Measurements from ENCODE around the gene RND2.

RND2 gene

GRCh38 chr17:43018008-43018853 is 6.8 kb upstream of the RND2 start:
- H3K36me3 ChIP-seq (ENCODE audit: control insufficient read depth, insufficient read depth, low read length), result peaks cover 14% of the 10 kb centered on the region
- H3K4me3 ChIP-seq (ENCODE audit: insufficient read depth, low read depth, low read length, poor library complexity, severe bottlenecking), result no peak overlapping the region
- peaks cover 7% of the 10 kb centered on the region for H3K4me1 ChIP-seq (ENCODE audit: control insufficient read depth, insufficient read depth, low read length, poor library complexity, severe bottlenecking)
- DNase-seq, result peak; percentile 29 to 53 (median 37)
- no peaks in the 10 kb centered on the region for H3K27me3 ChIP-seq (replicated peaks; ENCODE audit: control insufficient read depth, insufficient read depth, low read length, poor library complexity, severe bottlenecking)
- H3K9me3 ChIP-seq (ENCODE audit: control insufficient read depth, low read length), result no peaks in the 10 kb centered on the region
- H3K27ac ChIP-seq (ENCODE audit: insufficient read depth, low read length, poor library complexity, severe bottlenecking), result peak overlapping the region; percentile 31

- peaks cover 9% of the 10 kb centered on the region for H3K4me1 ChIP-seq (ENCODE audit: control insufficient read depth, insufficient read depth, low read length, poor library complexity, severe bottlenecking)
- DNase-seq, result no peak
These were observed 6.1 kb upstream of the RND2 start for GRCh38 chr17:43018932-43019331.

GRCh38 chr17:43019418-43019817 is 5.6 kb upstream of the RND2 start:
- H3K27ac ChIP-seq (ENCODE audit: insufficient read depth, low read length, poor library complexity, severe bottlenecking), result peak overlapping the region; percentile 15
- H3K4me1 ChIP-seq (ENCODE audit: control insufficient read depth, insufficient read depth, low read length, poor library complexity, severe bottlenecking), result peaks cover 12% of the 10 kb centered on the region
- no peak for DNase-seq
- H3K4me3 ChIP-seq (ENCODE audit: insufficient read depth, low read depth, low read length, poor library complexity, severe bottlenecking), result no peak overlapping the region
- H3K36me3 ChIP-seq (ENCODE audit: control insufficient read depth, insufficient read depth, low read length), result peaks cover 3% of the 10 kb centered on the region
- H3K9me3 ChIP-seq (ENCODE audit: control insufficient read depth, low read length), result no peaks in the 10 kb centered on the region
- H3K27me3 ChIP-seq (replicated peaks; ENCODE audit: control insufficient read depth, insufficient read depth, low read length, poor library complexity, severe bottlenecking), result no peaks in the 10 kb centered on the region

More at GRCh38 chr17:43018932-43019331, 6.1 kb upstream of the RND2 start:
- peaks cover 7% of the 10 kb centered on the region for H3K36me3 ChIP-seq (ENCODE audit: control insufficient read depth, insufficient read depth, low read length)
- H3K27me3 ChIP-seq (replicated peaks; ENCODE audit: control insufficient read depth, insufficient read depth, low read length, poor library complexity, severe bottlenecking), result no peaks in the 10 kb centered on the region
- peak overlapping the region; percentile 15 for H3K27ac ChIP-seq (ENCODE audit: insufficient read depth, low read length, poor library complexity, severe bottlenecking)
- H3K4me3 ChIP-seq (ENCODE audit: insufficient read depth, low read depth, low read length, poor library complexity, severe bottlenecking), result no peak overlapping the region
- H3K9me3 ChIP-seq (ENCODE audit: control insufficient read depth, low read length), result no peaks in the 10 kb centered on the region

GRCh38 chr17:43020030-43020621 is 4.9 kb upstream of the RND2 start:
- DNase-seq, result no peak
- H3K4me3 ChIP-seq (ENCODE audit: insufficient read depth, low read depth, low read length, poor library complexity, severe bottlenecking), result no peak overlapping the region
- H3K27ac ChIP-seq (ENCODE audit: insufficient read depth, low read length, poor library complexity, severe bottlenecking), result peak overlapping the region; percentile 15
- no peaks in the 10 kb centered on the region for H3K9me3 ChIP-seq (ENCODE audit: control insufficient read depth, low read length)
- H3K4me1 ChIP-seq (ENCODE audit: control insufficient read depth, insufficient read depth, low read length, poor library complexity, severe bottlenecking), result peaks cover 17% of the 10 kb centered on the region
- H3K27me3 ChIP-seq (replicated peaks; ENCODE audit: control insufficient read depth, insufficient read depth, low read length, poor library complexity, severe bottlenecking), result no peaks in the 10 kb centered on the region
- H3K36me3 ChIP-seq (ENCODE audit: control insufficient read depth, insufficient read depth, low read length), result no peaks in the 10 kb centered on the region

GRCh38 chr17:43020789-43021740 is 4.0 kb upstream of the RND2 start:
- no peaks in the 10 kb centered on the region for H3K9me3 ChIP-seq (ENCODE audit: control insufficient read depth, low read length)
- no peaks in the 10 kb centered on the region for H3K36me3 ChIP-seq (ENCODE audit: control insufficient read depth, insufficient read depth, low read length)
- peak in 1 of 3 donors; percentile 17 for DNase-seq
- H3K4me3 ChIP-seq (ENCODE audit: insufficient read depth, low read depth, low read length, poor library complexity, severe bottlenecking), result peak overlapping the region; percentile 96
- no peaks in the 10 kb centered on the region for H3K27me3 ChIP-seq (replicated peaks; ENCODE audit: control insufficient read depth, insufficient read depth, low read length, poor library complexity, severe bottlenecking)
- H3K4me1 ChIP-seq (ENCODE audit: control insufficient read depth, insufficient read depth, low read length, poor library complexity, severe bottlenecking), result peaks cover 17% of the 10 kb centered on the region
- H3K27ac ChIP-seq (ENCODE audit: insufficient read depth, low read length, poor library complexity, severe bottlenecking), result peak overlapping the region; percentile 61

GRCh38 chr17:43021741-43022512 is 3.1 kb upstream of the RND2 start, which contains the start of gene VAT1:
Gene VAT1, minus strand, starts transcription at chr17:43022385. Its CDS starts 63 bp downstream, at chr17:43022322.
- DNase-seq, result peak; percentile 35 to 57 (median 46)
- Histone ChIP-seq H3K36me3 (ENCODE audit: control insufficient read depth, insufficient read depth, low read length) (no peaks in the 10 kb centered on the region), H3K27ac (ENCODE audit: insufficient read depth, low read length, poor library complexity, severe bottlenecking) (peak within 1 kb of the TSS; percentile 61), H3K27me3 (replicated peaks; ENCODE audit: control insufficient read depth, insufficient read depth, low read length, poor library complexity, severe bottlenecking) (no peaks in the 10 kb centered on the region), H3K4me1 (ENCODE audit: control insufficient read depth, insufficient read depth, low read length, poor library complexity, severe bottlenecking) (peaks cover 17% of the 10 kb centered on the region), H3K4me3 (ENCODE audit: insufficient read depth, low read depth, low read length, poor library complexity, severe bottlenecking) (peak within 1 kb of the TSS; percentile 96), H3K9me3 (ENCODE audit: control insufficient read depth, low read length) (no peaks in the 10 kb centered on the region)

GRCh38 chr17:43025290-43025657 is 243 bp downstream of the RND2 start:
- no peaks in the 10 kb centered on the region for H3K27me3 ChIP-seq (replicated peaks; ENCODE audit: control insufficient read depth, insufficient read depth, low read length, poor library complexity, severe bottlenecking)
- H3K4me3 ChIP-seq (ENCODE audit: insufficient read depth, low read depth, low read length, poor library complexity, severe bottlenecking), result peak overlapping the region; percentile 38
- peaks cover 9% of the 10 kb centered on the region for H3K4me1 ChIP-seq (ENCODE audit: control insufficient read depth, insufficient read depth, low read length, poor library complexity, severe bottlenecking)
- H3K27ac ChIP-seq (ENCODE audit: insufficient read depth, low read length, poor library complexity, severe bottlenecking), result no peak overlapping the region
- no peaks in the 10 kb centered on the region for H3K9me3 ChIP-seq (ENCODE audit: control insufficient read depth, low read length)
- no peaks in the 10 kb centered on the region for H3K36me3 ChIP-seq (ENCODE audit: control insufficient read depth, insufficient read depth, low read length)
- DNase-seq, result no peak

- H3K4me1 ChIP-seq (ENCODE audit: control insufficient read depth, insufficient read depth, low read length, poor library complexity, severe bottlenecking), result peaks cover 9% of the 10 kb centered on the region
- no peak for DNase-seq
- H3K36me3 ChIP-seq (ENCODE audit: control insufficient read depth, insufficient read depth, low read length), result no peaks in the 10 kb centered on the region
- no peak overlapping the region for H3K27ac ChIP-seq (ENCODE audit: insufficient read depth, low read length, poor library complexity, severe bottlenecking)
- H3K27me3 ChIP-seq (replicated peaks; ENCODE audit: control insufficient read depth, insufficient read depth, low read length, poor library complexity, severe bottlenecking), result no peaks in the 10 kb centered on the region
- no peak overlapping the region for H3K4me3 ChIP-seq (ENCODE audit: insufficient read depth, low read depth, low read length, poor library complexity, severe bottlenecking)
- H3K9me3 ChIP-seq (ENCODE audit: control insufficient read depth, low read length), result no peaks in the 10 kb centered on the region
These were observed 921 bp downstream of the RND2 start for GRCh38 chr17:43025766-43026537.

GRCh38 chr17:43026595-43026994 is 1.6 kb downstream of the RND2 start:
- H3K9me3 ChIP-seq (ENCODE audit: control insufficient read depth, low read length), result no peaks in the 10 kb centered on the region
- DNase-seq, result no peak
- H3K27me3 ChIP-seq (replicated peaks; ENCODE audit: control insufficient read depth, insufficient read depth, low read length, poor library complexity, severe bottlenecking), result no peaks in the 10 kb centered on the region
- no peak overlapping the region for H3K4me3 ChIP-seq (ENCODE audit: insufficient read depth, low read depth, low read length, poor library complexity, severe bottlenecking)
- H3K4me1 ChIP-seq (ENCODE audit: control insufficient read depth, insufficient read depth, low read length, poor library complexity, severe bottlenecking), result peaks cover 9% of the 10 kb centered on the region
- H3K36me3 ChIP-seq (ENCODE audit: control insufficient read depth, insufficient read depth, low read length), result no peaks in the 10 kb centered on the region
- no peak overlapping the region for H3K27ac ChIP-seq (ENCODE audit: insufficient read depth, low read length, poor library complexity, severe bottlenecking)
